GM18870 (cell line): ENCODE data around the gene RAB5IF.

Experiments
- ATAC-seq: cut with Tn5 transposase; IDR thresholded peaks from one replicate; pipeline ENCODE4 v1.9.1; 2021; ENCODE audit warnings: moderate library complexity; ENCODE audit not compliant: unreplicated experiment

The RAB5IF gene

DNA sequence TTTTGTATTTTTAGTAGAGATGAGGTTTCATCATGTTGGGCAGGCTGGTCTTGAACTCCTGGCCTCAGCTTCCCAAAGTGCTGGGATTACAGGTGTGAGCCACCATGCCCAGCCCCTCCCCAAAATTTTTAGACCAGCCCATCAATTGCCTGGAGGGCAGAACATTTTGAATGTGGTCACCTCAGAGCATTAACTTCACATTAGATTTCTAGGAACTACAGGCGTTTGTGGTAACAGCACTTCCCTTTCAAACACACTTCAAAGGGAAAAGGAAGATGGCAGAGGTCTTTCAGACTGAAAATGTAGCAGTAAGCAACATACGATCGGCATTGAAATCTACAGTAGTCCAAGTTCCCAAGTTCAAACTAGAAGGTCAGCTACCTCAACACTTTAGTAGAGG, 52.7 kb downstream of the RAB5IF start:
- ATAC-seq: no peak
